GM12878 (cell line): ENCODE measurements around the gene CFAP58. TPM values are rescaled to one million over a fixed set of nuclear protein-coding genes. Genes with fewer than 3 reads are reported as not detected.

ENCODE experiments used
- ATAC-seq: fragments of 200-7000 bp; cut with Tn5 transposase; 3 replicates; pipeline ENCODE4 v1.9.1; 2020; ENCODE audit warnings: mild to moderate bottlenecking, moderate library complexity
- BruUV-seq: library from RNA; stranded (reverse); fragments of 400-500 nt; replicated peaks from 2 replicates; lab custom pipeline; 2021; lab: Mats Ljungman, UMichigan
- CTCF ChIA-PET: fragments of 300-600 bp; sonication (Branson Sonifier 250); formaldehyde crosslinking; extraction: SDS; loops from one replicate; lab custom pipeline; 2021; ENCODE audit warnings: inconsistent platforms; lab: Yijun Ruan, JAX
- POLR2A ChIA-PET: fragments of 350-600 bp; formaldehyde crosslinking; extraction: SDS; loops from one replicate; lab custom pipeline; 2021; ENCODE audit warnings: inconsistent platforms; lab: Charles Lee
- RAD21 ChIA-PET: fragments of 300-600 bp; sonication (Branson Sonifier 250); formaldehyde crosslinking; loops from one replicate; lab custom pipeline; 2023; ENCODE audit warnings: antibody characterized with exemption; ENCODE audit not compliant: unreplicated experiment; lab: Charles Lee
- SMC1A ChIA-PET: fragments of 300-600 bp; sonication (Branson Sonifier 250); formaldehyde crosslinking; loops from one replicate; lab custom pipeline; 2023; ENCODE audit not compliant: unreplicated experiment, uncharacterized antibody; lab: Charles Lee
- DNase-seq: peaks from one replicate; pipeline ENCODE4 v3.0.0-alpha.2; 2011; ENCODE audit warnings: low read depth, low spot score
- FAIRE-seq: peaks from 3 replicates; lab custom pipeline; 2011; peaks lifted over from hg19 to GRCh38; lab: Jason Lieb, UNC
- H2AFZ ChIP-seq: 2 replicates; pipeline ENCODE4 v1.6.0; 2011; ENCODE audit warnings: low read depth, low read length, control low read depth; ENCODE audit not compliant: control insufficient read depth
- H3K27ac ChIP-seq: 2 replicates; pipeline ENCODE4 v1.5.1; 2011; ENCODE audit warnings: control low read depth; ENCODE audit not compliant: control insufficient read depth, insufficient read depth
- H3K27me3 ChIP-seq, 2 experiments: replicated peaks in 1 of 2; 2 replicates each; pipeline versions ENCODE4 v1.6.0 to v1.6.1; 2011; ENCODE audit warnings: low read length in 1 of 2; ENCODE audit not compliant: control insufficient read depth in 2 of 2, insufficient read depth in 2 of 2
- H3K36me3 ChIP-seq, 2 experiments: 2 replicates each; pipeline ENCODE4 v1.5.1; 2011; ENCODE audit warnings: low read length in 1 of 2; ENCODE audit not compliant: control insufficient read depth in 2 of 2, insufficient read depth in 2 of 2
- H3K4me1 ChIP-seq: 2 replicates; pipeline ENCODE4 v1.6.1; 2011; ENCODE audit warnings: mild to moderate bottlenecking, low read length, moderate library complexity, mixed read lengths; ENCODE audit not compliant: control insufficient read depth, insufficient read depth
- H3K4me2 ChIP-seq: 2 replicates; pipeline ENCODE4 v1.6.0; 2011; ENCODE audit warnings: control low read depth; ENCODE audit not compliant: control insufficient read depth, insufficient read depth
- H3K4me3 ChIP-seq: fragments of 200-600 bp; sonication (generic); 2 replicates; pipeline ENCODE4 v1.5.1; 2016
- H3K79me2 ChIP-seq: 2 replicates; pipeline ENCODE4 v1.6.0; 2011; ENCODE audit warnings: low read length; ENCODE audit not compliant: control insufficient read depth, insufficient read depth
- H3K9ac ChIP-seq: 2 replicates; pipeline ENCODE4 v1.8.0; 2011; ENCODE audit warnings: low read length, control low read depth, mixed read lengths; ENCODE audit not compliant: control insufficient read depth, insufficient read depth
- H3K9me3 ChIP-seq: replicated peaks from 3 replicates; pipeline ENCODE4 v1.5.1; 2011; ENCODE audit warnings: mild to moderate bottlenecking, low read length; ENCODE audit not compliant: control insufficient read depth, insufficient read depth
- H4K20me1 ChIP-seq: 2 replicates; pipeline ENCODE4 v1.6.0; 2011; ENCODE audit not compliant: control insufficient read depth, insufficient read depth
- BRCA1 ChIP-seq: IDR thresholded peaks from 2 replicates; pipeline ENCODE4 v1.6.1; 2011; ENCODE audit warnings: low read depth, low read length, improper control_type of control experiment
- EP300 ChIP-seq, 2 experiments: fragments of 150-350 bp in 1 of 2; IDR thresholded peaks; 2 replicates each; pipeline ENCODE4 v1.6.1; 2011 to 2012; ENCODE audit warnings: low read depth in 2 of 2, low read length in 2 of 2, borderline replicate concordance in 1 of 2, improper control_type of control experiment in 1 of 2, inconsistent platforms in 1 of 2; ENCODE audit not compliant: control insufficient read depth in 1 of 2
- FOXK2 ChIP-seq: fragments of 450-650 bp; IDR thresholded peaks from 2 replicates; pipeline ENCODE4 v1.6.1; 2017; ENCODE audit warnings: mild to moderate bottlenecking, moderate library complexity
- HDGF ChIP-seq: fragments of 450-650 bp; IDR thresholded peaks from 2 replicates; pipeline ENCODE4 v1.6.1; 2016; ENCODE audit warnings: antibody characterized with exemption
- MXI1 ChIP-seq: fragments of 150-350 bp; IDR thresholded peaks from 2 replicates; pipeline ENCODE4 v1.6.1; 2011; ENCODE audit warnings: low read depth, mild to moderate bottlenecking, inconsistent platforms, low read length, improper control_type of control experiment
- NFXL1 ChIP-seq: fragments of 450-650 bp; IDR thresholded peaks from 2 replicates; pipeline ENCODE4 v1.6.1; 2017; ENCODE audit warnings: antibody characterized with exemption, mild to moderate bottlenecking, borderline replicate concordance
- NR2C1 ChIP-seq: fragments of 450-650 bp; IDR thresholded peaks from 2 replicates; pipeline ENCODE4 v1.6.1; 2017; ENCODE audit warnings: antibody characterized with exemption, mild to moderate bottlenecking, moderate library complexity
- POLR2A ChIP-seq: IDR thresholded peaks from 2 replicates; pipeline ENCODE4 v1.6.1; 2011; ENCODE audit warnings: low read depth, mild to moderate bottlenecking, low read length
- RUNX3 ChIP-seq: IDR thresholded peaks from 2 replicates; pipeline ENCODE4 v1.6.1; 2012; ENCODE audit warnings: low read length, inconsistent platforms
- SMAD1 ChIP-seq: fragments of 450-650 bp; IDR thresholded peaks from 2 replicates; pipeline ENCODE4 v1.6.1; 2018; ENCODE audit warnings: mild to moderate bottlenecking, low read depth; ENCODE audit not compliant: partially characterized antibody
- SP1 ChIP-seq: IDR thresholded peaks from one replicate; pipeline ENCODE4 v1.6.1; 2011; ENCODE audit warnings: low read depth, low read length
- USF1 ChIP-seq: IDR thresholded peaks from 2 replicates; pipeline ENCODE4 v1.6.1; 2011; ENCODE audit warnings: borderline replicate concordance, low read depth, mild to moderate bottlenecking, moderate library complexity, mixed read lengths, low read length; ENCODE audit not compliant: insufficient read depth; ENCODE audit errors: extremely low read length
- YBX1 ChIP-seq: fragments of 450-650 bp; IDR thresholded peaks from 2 replicates; pipeline ENCODE4 v1.6.1; 2016; ENCODE audit warnings: antibody characterized with exemption
- ZNF207 ChIP-seq: fragments of 450-650 bp; IDR thresholded peaks from 2 replicates; pipeline ENCODE4 v1.6.1; 2014; ENCODE audit warnings: antibody characterized with exemption, mild to moderate bottlenecking, borderline replicate concordance
- ZNF217 ChIP-seq: fragments of 450-650 bp; IDR thresholded peaks from 2 replicates; pipeline ENCODE4 v1.6.1; 2017; ENCODE audit warnings: antibody characterized with exemption, mild to moderate bottlenecking
- ZNF24 ChIP-seq: fragments of 450-650 bp; IDR thresholded peaks from 2 replicates; pipeline ENCODE4 v1.6.1; 2017; ENCODE audit warnings: antibody characterized with exemption, mild to moderate bottlenecking
- ZNF384 ChIP-seq: IDR thresholded peaks from 2 replicates; pipeline ENCODE4 v1.6.1; 2012; ENCODE audit warnings: low read depth, mild to moderate bottlenecking, low read length, improper control_type of control experiment, borderline replicate concordance
- ZSCAN29 ChIP-seq: fragments of 450-650 bp; IDR thresholded peaks from 2 replicates; pipeline ENCODE4 v1.6.1; 2017; ENCODE audit warnings: mild to moderate bottlenecking, moderate library complexity
- WGBS: methylation state at CpG from one replicate; pipeline ENCODE4 v1.1.6; 2016; ENCODE audit warnings: low lambda C conversion rate; ENCODE audit not compliant: insufficient replicate concordance, insufficient coverage; ENCODE audit errors: missing lambda C conversion rate; 5-methylcytosine and 5-hydroxymethylcytosine counted together
- in situ Hi-C: fragments of 300-500 bp; cut with MboI; formaldehyde crosslinking; loops from 9 replicates; pipeline ENCODE4 v1.14.3; 2018; ENCODE audit warnings: mixed read lengths
- intact Hi-C: fragments of 100-400 bp; cut with micrococcal nuclease; formaldehyde crosslinking; loops from one replicate; pipeline ENCODE4 v1.14.2; 2022; ENCODE audit not compliant: unreplicated experiment
- polyA plus RNA-seq, 11 experiments: library from polyadenylated mRNA; depleted of rRNA in 4 of 11; unstranded in 6 of 11; stranded (reverse) in 5 of 11; fragments of >200 nt; fragmentation: Nextera tagmentation in 4 of 11; fragmentation: Illumina TruSeq in 1 of 11; extraction: Ambion mirVana in 4 of 11; extraction: Trizol in 1 of 11; gene quantifications; 1 replicate in 1 of 11; 2 replicates in 10 of 11; pipeline versions ENCODE4 v1.2.1 to v1.2.3, GENCODE V29; 2011 to 2016; ENCODE audit warnings: inconsistent platforms in 2 of 11, missing spikeins in 2 of 11, low read depth in 1 of 11
- total RNA-seq, 4 experiments: library from RNA; depleted of rRNA in 3 of 4; stranded (reverse); fragments of >200 nt in 3 of 4; fragmentation: Illumina TruSeq in 1 of 4; extraction: Trizol in 1 of 4; gene quantifications; 2 replicates each; pipeline versions ENCODE4 v1.2.1 to v1.2.3, GENCODE V29; 2013 to 2021
- TF ChIP-seq, protein P1 (sequence below): fragments of 450-650 bp; IDR thresholded peaks from 2 replicates; pipeline ENCODE4 v1.6.1; 2014; ENCODE audit warnings: mild to moderate bottlenecking
- TF ChIP-seq, protein P2 (sequence below): fragments of 450-650 bp; formaldehyde crosslinking; IDR thresholded peaks from 2 replicates; pipeline ENCODE4 v1.5.0; 2022; ENCODE audit warnings: mild to moderate bottlenecking, missing genetic modification characterization

Gene CFAP58
- total and polyA plus RNA-seq, 10 of the 15 experiments (the other 5 are each of a cell fraction or from before 2014, with no cell fraction given), result 0.03 to 0.35 (median 0.21) TPM

DNA sequence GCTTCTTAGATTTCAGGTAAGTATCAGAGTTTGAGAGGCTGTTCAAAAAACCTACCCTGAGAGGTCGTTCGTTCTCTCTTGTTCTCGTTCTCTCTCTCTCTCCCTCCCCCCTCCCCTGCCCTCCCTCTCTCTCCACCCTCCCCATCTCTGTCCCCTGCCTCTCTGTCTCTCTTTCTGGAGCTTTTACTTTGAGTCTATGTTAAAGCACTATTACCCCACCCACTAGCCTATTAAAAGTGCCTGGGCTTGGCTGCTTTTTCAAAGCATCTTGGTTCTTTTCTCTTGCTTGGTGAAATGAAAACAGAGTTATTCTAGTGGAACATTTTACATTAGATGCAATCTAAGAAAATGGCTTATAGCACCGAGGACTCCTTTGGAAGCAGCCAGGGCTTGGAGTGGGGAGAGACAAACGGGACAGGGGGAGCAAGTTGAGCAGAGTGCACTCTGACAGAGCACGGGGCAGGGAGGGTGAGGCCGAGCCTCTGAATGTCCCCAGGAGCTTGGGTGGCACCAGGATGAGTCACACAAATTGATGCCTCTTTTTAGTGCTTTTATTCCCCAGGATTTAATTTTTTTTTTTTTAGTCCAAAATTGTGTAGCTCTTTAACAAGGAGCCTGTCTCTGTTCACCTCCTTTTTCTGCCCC, 134.3 kb downstream of the CFAP58 start:
- Histone ChIP-seq H3K9ac (no peak overlapping the region), H3K4me2 (no peak overlapping the region), H3K27ac (no peak overlapping the region), H3K36me3 (no peaks in the 10 kb centered on the region), H3K79me2 (no peaks in the 10 kb centered on the region), H2AFZ (no peak overlapping the region), H3K9me3 (no peaks in the 10 kb centered on the region), H3K27me3 (no peaks in the 10 kb centered on the region), H3K4me1 (no peaks in the 10 kb centered on the region), H4K20me1 (0 out of 2 replicates have a peak, but pooled peaks cover 2% of the 10 kb centered on the region), H3K4me3 (no peak overlapping the region)
- BruUV-seq, result no TSS peak
- no peak for ATAC-seq
- CTCF ChIA-PET, result no interaction called here
- no peak for DNase-seq
- 9% methylated on average over 5 of the region's 7 CpGs for WGBS
- TF ChIP-seq, protein P1, sequence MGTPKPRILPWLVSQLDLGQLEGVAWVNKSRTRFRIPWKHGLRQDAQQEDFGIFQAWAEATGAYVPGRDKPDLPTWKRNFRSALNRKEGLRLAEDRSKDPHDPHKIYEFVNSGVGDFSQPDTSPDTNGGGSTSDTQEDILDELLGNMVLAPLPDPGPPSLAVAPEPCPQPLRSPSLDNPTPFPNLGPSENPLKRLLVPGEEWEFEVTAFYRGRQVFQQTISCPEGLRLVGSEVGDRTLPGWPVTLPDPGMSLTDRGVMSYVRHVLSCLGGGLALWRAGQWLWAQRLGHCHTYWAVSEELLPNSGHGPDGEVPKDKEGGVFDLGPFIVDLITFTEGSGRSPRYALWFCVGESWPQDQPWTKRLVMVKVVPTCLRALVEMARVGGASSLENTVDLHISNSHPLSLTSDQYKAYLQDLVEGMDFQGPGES, result no peak
- TF ChIP-seq RUNX3, result no peak
- TF ChIP-seq NFXL1, result no peak
- TF ChIP-seq NR2C1, result no peak
- no peak for TF ChIP-seq ZSCAN29
- TF ChIP-seq EP300 (IDR thresholded peaks at IDR 0.05; ENCODE audit: borderline replicate concordance in 1 of 2, control insufficient read depth in 1 of 2, low read depth in 2 of 2, low read length in 2 of 2), result no peak
- no peak for TF ChIP-seq YBX1
- no peak for TF ChIP-seq ZNF384
- TF ChIP-seq, protein P2, sequence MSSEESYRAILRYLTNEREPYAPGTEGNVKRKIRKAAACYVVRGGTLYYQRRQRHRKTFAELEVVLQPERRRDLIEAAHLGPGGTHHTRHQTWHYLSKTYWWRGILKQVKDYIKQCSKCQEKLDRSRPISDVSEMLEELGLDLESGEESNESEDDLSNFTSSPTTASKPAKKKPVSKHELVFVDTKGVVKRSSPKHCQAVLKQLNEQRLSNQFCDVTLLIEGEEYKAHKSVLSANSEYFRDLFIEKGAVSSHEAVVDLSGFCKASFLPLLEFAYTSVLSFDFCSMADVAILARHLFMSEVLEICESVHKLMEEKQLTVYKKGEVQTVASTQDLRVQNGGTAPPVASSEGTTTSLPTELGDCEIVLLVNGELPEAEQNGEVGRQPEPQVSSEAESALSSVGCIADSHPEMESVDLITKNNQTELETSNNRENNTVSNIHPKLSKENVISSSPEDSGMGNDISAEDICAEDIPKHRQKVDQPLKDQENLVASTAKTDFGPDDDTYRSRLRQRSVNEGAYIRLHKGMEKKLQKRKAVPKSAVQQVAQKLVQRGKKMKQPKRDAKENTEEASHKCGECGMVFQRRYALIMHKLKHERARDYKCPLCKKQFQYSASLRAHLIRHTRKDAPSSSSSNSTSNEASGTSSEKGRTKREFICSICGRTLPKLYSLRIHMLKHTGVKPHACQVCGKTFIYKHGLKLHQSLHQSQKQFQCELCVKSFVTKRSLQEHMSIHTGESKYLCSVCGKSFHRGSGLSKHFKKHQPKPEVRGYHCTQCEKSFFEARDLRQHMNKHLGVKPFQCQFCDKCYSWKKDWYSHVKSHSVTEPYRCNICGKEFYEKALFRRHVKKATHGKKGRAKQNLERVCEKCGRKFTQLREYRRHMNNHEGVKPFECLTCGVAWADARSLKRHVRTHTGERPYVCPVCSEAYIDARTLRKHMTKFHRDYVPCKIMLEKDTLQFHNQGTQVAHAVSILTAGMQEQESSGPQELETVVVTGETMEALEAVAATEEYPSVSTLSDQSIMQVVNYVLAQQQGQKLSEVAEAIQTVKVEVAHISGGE (CRISPR knock-in tag), result no peak
- no peak for TF ChIP-seq ZNF207
- TF ChIP-seq USF1, result no peak
- TF ChIP-seq POLR2A, result no peak
- TF ChIP-seq ZNF217, result no peak
- TF ChIP-seq HDGF, result no peak
- no peak for TF ChIP-seq ZNF24
- TF ChIP-seq BRCA1, result no peak
- TF ChIP-seq MXI1, result no peak
- TF ChIP-seq FOXK2, result no peak
- no peak for TF ChIP-seq SP1
- TF ChIP-seq SMAD1, result no peak
- FAIRE-seq, result no peak
- POLR2A ChIA-PET, result no interaction called here
- in situ Hi-C loops (no loop called here), intact Hi-C loops (loop anchor here (10.0 kb wide), 1 partner anchor 193 kb away; no protein-coding TSS in a partner anchor)
- SMC1A ChIA-PET, result no interaction called here
- RAD21 ChIA-PET, result no interaction called here
